Fibroblast of skin of left biceps (primary cell): Measurements from ENCODE around the gene CRYGA.
"Not testable (repeated sequence)": the region's sequence is repeated elsewhere in the genome, so short reads cannot be mapped to it uniquely, and the experiment has no call there.

Source experiments
- DNase-seq, 2 experiments: peaks; one replicate each; pipeline ENCODE4 v3.0.0-alpha.2; 2013; ENCODE audit warnings: low read depth in 2 of 2

Gene CRYGA

DNA sequence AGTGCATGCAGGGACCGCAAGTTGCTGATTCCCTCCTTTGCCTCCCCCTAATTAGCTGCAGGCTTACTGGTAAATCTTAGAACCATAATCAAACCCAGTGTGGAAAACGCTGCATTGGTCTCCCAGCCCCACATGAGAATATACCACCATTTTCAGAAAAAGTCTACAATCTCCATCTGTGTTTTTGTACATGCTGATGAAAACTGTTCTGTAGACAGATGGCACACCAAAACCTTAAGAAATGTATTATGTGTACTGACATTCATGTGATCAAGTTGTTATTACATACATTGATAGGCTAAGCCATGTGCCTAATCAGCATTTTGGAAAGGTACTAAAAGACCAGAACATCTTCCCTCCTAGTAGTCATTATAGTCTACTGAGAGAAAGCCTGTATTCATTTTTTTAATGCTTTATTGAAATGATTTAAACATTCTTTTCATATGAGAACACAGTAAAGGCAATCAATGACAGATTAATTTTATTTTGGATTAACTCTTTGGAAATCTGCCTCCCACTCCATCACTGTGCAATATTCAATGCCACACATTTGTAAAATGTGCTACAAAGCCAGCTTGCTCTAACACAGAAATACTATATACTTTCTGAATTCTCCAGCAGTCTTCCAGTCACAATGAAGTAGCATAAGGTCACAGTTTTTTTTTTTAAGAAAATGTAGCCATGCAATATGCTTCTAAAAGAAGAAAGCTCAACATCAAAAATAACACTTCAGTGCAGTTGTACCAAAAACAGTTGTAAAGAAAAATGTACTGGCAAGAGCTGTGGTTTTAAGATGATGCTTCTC is 1.8 kb upstream of the CRYGA start:
- DNase-seq = no peak

GRCh38 chr2:208156439-208156838 is 7.0 kb downstream of the CRYGA start:
- no peak for DNase-seq

DNA sequence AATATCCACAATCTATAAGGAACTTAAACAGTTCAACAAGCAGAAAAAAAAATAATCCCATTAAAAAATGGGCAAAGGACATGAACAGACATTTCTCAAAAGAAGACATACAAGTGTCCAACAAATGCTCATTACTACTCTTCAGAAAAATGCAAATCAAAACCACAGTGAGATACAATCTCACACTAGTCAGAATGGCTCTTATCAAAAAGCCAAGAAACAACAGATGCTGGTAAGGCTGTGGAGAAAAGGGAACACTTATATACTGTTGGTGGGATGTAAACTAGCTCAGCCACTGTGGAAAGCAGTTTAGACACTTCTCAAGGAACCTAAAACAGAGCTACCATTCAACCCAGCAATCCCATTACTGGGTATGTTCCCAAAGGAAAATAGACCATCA is 10.2 kb downstream of the CRYGA start:
- no peak for DNase-seq

DNA sequence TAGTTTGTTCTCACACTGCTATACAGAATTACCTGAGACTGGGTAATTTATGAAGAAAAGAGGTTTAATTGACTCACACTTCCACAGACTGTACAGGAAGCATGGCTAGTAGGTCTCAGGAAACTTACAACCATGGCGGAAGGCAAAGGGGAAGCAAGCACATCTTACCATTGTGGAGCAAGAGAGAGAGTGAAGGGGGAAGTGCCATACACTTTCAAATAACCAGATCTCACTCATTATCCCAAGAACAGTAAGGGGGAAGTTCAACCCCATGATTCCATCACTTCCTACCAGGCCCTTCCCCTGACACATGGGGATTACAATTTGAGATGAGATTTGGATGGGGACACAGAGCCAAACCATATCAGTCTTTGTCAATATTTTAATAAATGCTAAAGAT is 12.4 kb downstream of the CRYGA start:
- DNase-seq = no peak

GRCh38 chr2:208150094-208150493 is 13.3 kb downstream of the CRYGA start:
- DNase-seq = no peak

DNA sequence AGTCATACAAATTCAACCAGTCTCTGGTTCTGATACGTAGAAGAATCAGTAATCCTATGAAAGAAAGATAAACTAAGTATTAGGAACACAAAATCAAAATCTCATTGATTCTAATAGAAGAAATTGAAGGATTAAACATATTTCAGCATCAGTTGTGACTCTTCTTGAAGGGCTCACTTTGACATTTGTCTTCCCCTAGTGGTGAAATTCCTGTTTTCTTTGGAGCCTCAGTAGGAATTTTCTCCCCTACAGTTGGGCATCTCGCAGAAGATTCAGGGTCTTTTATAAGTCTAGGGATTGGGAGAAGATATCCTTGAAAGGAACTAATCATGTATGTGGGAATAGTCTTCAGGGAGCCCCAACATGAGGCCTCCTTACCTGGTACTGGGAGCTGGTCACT is 14.6 kb downstream of the CRYGA start:
- no peak for DNase-seq

GRCh38 chr2:208147759-208148158 is 15.6 kb downstream of the CRYGA start:
- DNase-seq = no peak

DNA sequence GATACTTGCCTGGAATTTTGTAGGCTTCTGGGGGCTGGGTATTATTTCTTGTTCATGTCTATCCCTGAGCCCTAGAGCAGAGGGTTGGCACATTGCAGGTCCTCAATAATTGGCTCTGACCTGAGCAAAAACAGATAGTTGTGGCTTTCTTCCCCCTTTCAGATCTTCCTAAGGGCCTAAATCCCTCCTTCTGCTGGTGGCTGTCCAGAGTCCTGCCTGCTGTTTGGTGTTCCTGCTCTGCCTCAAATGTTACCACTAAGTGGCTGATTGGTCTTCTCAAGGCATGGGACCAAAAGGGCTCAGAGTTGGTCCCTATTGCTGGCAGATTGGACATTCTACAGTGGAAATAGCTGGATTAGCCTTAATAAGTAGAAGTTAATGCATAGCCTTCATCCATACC is 16.4 kb downstream of the CRYGA start:
- no peak for DNase-seq

- no peak for DNase-seq
Measured at GRCh38 chr2:208146006-208146405, 17.4 kb downstream of the CRYGA start, which contains the start of gene CRYGB. TSS of gene CRYGB (minus strand) at chr2:208146158. CDS start at chr2:208146120, 38 bp downstream.

DNA sequence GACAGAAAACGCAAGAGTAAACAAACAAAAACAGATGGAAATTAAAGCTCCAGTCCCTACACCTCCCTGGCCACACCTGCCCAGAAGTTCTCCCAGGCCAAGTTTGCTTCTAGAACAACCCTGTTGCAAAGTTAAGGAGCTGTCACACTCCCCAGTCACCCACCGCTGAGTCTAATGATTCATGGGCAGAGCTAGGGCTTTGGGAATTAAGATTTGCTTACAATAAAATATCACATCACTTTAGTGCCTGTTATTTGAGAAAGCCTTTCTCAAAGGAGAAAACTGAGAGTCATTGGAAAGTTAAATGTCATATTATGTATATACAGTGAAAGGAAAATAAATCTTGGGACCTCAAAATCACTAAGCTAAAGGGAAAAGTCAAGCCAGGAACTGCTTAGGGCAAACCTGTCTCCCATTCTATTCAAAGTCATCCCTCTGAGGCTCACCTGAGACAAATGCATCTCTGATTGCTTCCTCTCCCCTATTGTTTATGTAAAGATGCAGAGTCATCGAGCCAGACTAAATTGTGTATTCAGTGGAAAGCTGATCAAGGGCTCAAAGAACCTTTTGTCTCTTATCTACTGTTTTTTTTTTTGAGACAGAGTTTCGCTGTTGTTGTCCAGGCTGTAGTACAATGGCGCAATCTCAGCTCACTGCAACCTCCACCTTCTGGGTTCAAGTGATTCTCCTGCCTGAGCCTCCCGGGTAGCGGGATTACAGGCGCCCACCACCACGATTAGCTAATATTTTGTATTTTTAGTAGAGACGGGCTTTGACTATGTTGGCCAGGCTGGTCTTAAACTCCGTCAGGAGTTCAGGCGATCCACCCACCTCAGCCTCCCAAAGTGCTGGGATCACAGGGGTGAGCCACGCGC is 20.2 kb downstream of the CRYGA start:
- no peak for DNase-seq

- DNase-seq = peak in 1 of 2 experiments; percentile 4
Measured at GRCh38 chr2:208142240-208142924, 21.0 kb downstream of the CRYGA start.

DNA sequence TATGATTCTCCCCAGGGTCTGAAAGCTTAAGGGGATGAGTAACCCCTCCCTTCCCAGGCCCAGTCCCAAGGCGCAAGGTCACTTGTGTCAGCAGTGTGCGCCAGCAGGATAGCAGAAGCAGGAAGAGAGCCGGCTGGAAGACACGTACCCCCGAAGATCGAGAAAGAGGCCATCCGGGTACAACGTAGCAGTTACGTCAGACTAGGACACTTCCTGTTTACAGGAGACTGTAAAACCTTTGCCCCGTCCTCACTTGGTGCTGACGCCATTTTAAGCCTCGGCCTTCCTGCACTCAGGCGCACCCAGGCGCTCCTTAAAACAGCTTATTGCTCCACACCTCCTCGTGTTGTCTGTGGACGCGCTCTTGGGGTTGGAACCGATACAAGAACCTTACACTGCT is 23.9 kb downstream of the CRYGA start:
- no peak for DNase-seq

DNA sequence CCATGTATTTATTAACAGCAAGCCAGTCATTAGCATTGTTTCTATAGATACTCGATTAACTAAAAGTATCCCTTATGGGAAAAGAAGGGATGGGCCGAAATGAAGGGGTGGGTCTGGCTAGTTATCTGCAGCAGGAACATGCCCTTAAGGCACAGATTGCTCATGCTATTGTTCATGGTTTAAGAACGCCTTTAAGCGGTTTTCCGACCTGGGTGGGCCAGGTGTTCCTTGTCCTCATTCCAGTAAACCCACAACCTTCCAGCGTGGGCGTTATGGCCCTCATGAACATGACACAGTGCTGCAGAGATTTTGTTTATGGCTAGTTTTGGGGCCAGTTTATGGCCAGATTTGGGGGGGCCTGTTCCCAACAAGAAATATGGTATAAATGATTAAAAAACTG is 25.1 kb downstream of the CRYGA start:
- DNase-seq = not testable (repeated sequence)

DNA sequence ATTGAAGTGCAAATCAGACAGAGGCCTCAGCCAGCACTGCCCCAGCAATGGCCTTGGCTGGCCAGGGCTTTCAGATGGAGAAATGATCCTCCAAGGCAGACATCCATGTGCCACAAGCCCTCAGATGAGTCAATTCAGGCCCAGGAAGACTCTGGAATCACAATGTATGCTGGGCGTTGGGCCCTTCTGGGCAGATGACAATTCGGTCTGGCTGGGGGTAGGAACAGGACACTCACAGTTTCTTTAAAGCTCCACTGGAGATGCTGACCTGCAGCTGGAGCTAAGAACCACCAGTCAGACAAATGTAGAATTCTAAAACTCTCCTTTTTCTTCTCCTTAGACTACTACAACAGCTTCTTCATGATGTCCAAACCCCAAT is 26.7 kb downstream of the CRYGA start:
- DNase-seq = no peak

- DNase-seq = no peak
Measured at GRCh38 chr2:208135794-208136715, 27.3 kb downstream of the CRYGA start.

GRCh38 chr2:208134928-208135586 is 28.3 kb downstream of the CRYGA start:
- no peak for DNase-seq

DNA sequence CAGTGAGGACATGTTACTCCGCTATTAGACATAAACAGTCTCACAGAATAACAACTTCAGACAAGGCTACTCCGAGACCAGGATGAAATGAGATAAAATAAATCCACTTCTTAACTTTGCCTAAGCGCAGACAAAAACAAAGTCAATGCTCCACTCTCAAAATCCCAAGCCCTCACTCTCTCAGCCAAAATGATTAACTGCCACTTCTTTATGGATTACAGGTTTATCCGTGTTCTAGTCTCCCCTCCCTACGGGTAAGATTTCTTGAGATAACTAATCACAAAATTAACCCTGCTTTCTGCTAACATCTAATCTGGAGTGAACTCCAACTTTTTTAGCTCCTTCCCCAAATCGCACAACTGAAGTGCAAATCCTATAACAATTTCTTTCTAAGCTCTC is 32.7 kb downstream of the CRYGA start:
- DNase-seq = no peak

- DNase-seq = no peak
Measured at GRCh38 chr2:208129744-208130711, 33.4 kb downstream of the CRYGA start, which contains the start of gene CRYGC. TSS of gene CRYGC (minus strand) at chr2:208129828. CDS start at chr2:208129792, 36 bp downstream.

DNA sequence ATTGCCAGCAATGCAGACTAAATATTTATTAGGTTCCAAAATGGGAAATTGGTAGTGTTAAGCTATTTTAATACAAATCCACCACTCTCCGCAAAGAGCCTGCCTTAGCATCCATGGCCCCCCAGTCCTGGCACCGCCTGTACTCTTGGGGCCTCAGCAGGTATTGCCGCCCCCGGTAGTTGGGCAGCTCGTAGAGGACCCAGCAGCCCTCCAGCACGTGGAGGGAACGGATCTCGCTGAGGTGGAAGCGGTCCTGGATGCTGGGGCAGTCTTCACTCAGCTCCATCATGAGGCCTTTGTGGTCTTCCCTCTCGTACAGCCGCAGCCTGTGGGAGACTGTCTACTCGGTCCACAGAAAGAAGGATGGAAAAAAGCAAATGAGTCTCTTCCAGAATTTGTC is 35.3 kb downstream of the CRYGA start:
- DNase-seq = no peak
